ENCODE measurements around the gene CFAP69. TPM values are rescaled to one million over a fixed set of nuclear protein-coding genes. Genes with fewer than 3 reads are reported as not detected.

The CFAP69 gene
- total RNA-seq, 1 experiment from 2014 or later: 3.4 TPM

GRCh38 chr7:90211391-90212148 is 33.4 kb upstream of the CFAP69 start, which contains the start of gene STEAP2 (continued):
- TF ChIP-seq ZNF281 (CRISPR knock-in tag; IDR thresholded peaks at IDR 0.05): peak; percentile 77
- TF ChIP-seq AFF4 (CRISPR knock-in tag; IDR thresholded peaks at IDR 0.05; ENCODE audit: borderline replicate concordance): 0 out of 2 replicates have a peak, but pooled peaks have one; percentile 54
- TF ChIP-seq TCF7 (CRISPR knock-in tag; IDR thresholded peaks at IDR 0.05; ENCODE audit: low read depth): no peak
- no peak for TF ChIP-seq PRRX2 (CRISPR knock-in tag; IDR thresholded peaks at IDR 0.05)
- TF ChIP-seq GRHL2 (CRISPR knock-in tag; IDR thresholded peaks at IDR 0.05; ENCODE audit: insufficient replicate concordance, severe bottlenecking): no peak
- no peak for TF ChIP-seq RELA (CRISPR knock-in tag; IDR thresholded peaks at IDR 0.05; ENCODE audit: borderline replicate concordance)
- TF ChIP-seq ZNF232 (CRISPR knock-in tag; IDR thresholded peaks at IDR 0.05): peak; percentile 38; the same call in 1 of the 2 replicates
- peak; percentile 73; the same call in 1 of the 2 replicates for TF ChIP-seq CREB1 (CRISPR knock-in tag; IDR thresholded peaks at IDR 0.05)
- peak; percentile 89; the same call in 1 of the 2 replicates for TF ChIP-seq ARID4B (CRISPR knock-in tag; IDR thresholded peaks at IDR 0.05; ENCODE audit: borderline replicate concordance)
- 0 out of 2 replicates have a peak, but pooled peaks have one; percentile 67 for TF ChIP-seq STAT6 (CRISPR knock-in tag; conservative IDR thresholded peaks at IDR 0.05; ENCODE audit: low read depth)
- peak; percentile 71 for TF ChIP-seq IRF1 (CRISPR knock-in tag; IDR thresholded peaks at IDR 0.05)
- peak; percentile 48; the same call in 1 of the 2 replicates for TF ChIP-seq ZSCAN18 (CRISPR knock-in tag; IDR thresholded peaks at IDR 0.05)
- no peak for TF ChIP-seq IRF2 (CRISPR knock-in tag; IDR thresholded peaks at IDR 0.05; ENCODE audit: borderline replicate concordance, low read depth)
- no peak for TF ChIP-seq ATF2 (CRISPR knock-in tag; IDR thresholded peaks at IDR 0.05; ENCODE audit: borderline replicate concordance, low read depth)
- TF ChIP-seq ZNF396 (CRISPR knock-in tag; IDR thresholded peaks at IDR 0.05; ENCODE audit: borderline replicate concordance): no peak
- no peak for TF ChIP-seq ZNF671 (CRISPR knock-in tag; IDR thresholded peaks at IDR 0.05)

Data from WTC11 (cell line).